ENCODE results near the gene TRPV4.

GRCh38 chr12:109757671-109758265 is 75.4 kb downstream of the TRPV4 start:
- TF ChIP-seq CTCF (IDR thresholded peaks at IDR 0.05) (no peak), POLR2A (IDR thresholded peaks at IDR 0.05) (no peak)
